GM18526 (cell line): Measurements from ENCODE around the gene FILIP1.

Experiments used
- POLR2A ChIP-seq: IDR thresholded peaks from 3 replicates; pipeline ENCODE4 v1.6.1; 2011; ENCODE audit not compliant: insufficient read length; ENCODE audit errors: extremely low read depth

Gene FILIP1

DNA sequence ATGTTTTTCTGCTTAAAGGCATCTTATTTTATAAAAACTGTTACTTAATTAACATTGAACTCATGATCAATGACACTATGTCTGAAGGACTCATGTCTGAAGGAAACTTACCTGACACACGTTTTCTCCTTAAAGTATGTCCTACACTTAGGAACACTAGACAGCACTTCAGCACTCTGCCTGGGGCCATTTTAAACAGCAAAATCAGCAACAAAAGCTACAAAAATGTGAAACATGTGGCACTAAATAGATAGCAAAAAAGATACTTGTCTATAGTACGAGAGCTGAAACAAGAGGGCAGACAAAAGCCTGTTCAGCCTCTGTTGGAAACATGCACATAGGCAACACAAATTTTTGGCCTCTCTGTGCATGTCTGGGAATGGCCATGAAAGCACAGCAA, 115.5 kb downstream of the FILIP1 start:
- no peak for TF ChIP-seq POLR2A

DNA sequence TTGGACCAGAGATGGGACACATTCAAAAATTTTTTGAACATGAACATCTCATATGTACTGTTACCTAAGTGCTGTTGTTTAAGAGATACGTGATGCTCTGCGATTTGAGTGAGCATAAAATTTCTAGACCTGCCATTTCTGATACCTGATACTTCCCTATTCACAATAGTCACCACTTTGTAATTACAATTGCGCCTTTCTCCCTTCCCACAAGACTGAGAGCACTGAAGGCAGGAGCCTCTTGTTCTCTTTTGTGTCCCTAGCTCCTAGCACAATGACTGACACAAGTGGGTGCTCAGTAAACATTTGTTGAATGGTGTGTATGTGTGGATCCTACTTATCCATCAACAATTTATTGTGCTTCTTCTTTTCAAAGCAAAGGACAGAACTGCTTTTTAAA, 116.2 kb downstream of the FILIP1 start:
- no peak for TF ChIP-seq POLR2A

DNA sequence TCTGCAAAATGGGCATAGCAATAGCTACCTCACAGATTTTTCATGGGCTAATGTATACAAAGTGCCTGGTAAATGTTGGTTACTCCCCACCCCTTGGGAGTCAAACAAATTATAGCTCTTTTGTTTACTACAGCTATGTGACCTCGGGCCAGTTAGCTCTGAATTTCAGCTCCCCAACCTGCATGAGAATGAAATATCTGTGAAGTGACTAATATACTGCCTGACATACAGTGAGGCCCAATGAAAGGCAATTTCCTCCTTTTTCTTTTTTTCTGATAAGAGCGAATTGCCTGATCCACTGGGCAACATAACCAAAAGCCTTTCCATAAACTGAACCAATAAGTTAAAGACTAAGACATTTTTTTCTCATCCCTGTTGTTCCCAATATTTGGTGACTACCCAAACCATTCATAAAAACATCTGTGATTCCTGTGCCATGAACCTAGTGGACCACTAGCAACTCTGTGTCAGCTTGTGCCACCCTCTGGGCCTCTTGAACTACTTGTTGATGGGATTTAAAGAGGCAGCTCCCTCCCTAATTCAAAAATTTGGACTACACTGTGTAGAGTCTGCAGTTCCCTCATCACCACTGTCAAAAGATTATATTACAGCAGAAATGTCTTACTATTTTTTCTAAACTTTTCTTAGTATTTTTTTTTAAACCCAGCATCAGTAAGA, 117.1 kb downstream of the FILIP1 start:
- TF ChIP-seq POLR2A: no peak

DNA sequence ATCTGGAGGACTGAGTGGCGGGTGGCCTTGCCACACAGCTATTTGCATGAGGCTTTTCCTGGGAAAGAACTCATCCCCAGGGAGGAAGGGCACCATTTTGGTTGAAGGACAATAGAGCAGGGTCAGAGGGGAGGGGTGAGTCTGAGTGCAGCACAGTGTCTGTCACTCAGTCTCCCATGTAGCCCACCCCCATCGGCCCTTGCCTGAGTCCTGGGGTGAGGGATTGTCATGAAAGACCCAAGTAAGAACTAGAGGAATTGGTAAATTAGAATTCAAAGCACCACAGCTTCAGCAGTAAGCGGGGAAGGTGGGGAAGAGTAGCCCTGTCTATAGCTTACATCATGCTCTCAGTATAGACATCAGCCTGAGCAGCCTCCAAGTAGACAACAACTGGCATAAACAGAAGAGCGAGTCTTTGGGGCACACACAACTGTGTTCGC, 118.6 kb downstream of the FILIP1 start:
- no peak for TF ChIP-seq POLR2A

DNA sequence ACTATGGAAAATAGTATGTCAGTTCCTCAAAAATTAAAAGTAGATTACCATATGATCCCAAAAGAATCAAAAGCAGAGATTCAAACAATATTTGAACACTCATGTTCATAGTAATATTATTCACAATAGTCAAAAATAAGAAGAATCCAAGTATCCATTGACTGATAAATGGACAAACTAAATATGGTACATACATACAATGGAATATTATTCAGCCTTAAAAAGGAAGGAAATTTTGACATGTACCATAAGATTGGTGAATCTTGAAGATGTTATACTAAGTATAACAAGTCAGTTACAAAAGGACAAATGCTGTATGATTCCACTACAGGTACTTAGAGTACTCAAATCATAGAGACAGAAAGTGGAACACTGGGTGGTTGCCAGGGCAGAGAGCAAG, 120.7 kb downstream of the FILIP1 start:
- no peak for TF ChIP-seq POLR2A

DNA sequence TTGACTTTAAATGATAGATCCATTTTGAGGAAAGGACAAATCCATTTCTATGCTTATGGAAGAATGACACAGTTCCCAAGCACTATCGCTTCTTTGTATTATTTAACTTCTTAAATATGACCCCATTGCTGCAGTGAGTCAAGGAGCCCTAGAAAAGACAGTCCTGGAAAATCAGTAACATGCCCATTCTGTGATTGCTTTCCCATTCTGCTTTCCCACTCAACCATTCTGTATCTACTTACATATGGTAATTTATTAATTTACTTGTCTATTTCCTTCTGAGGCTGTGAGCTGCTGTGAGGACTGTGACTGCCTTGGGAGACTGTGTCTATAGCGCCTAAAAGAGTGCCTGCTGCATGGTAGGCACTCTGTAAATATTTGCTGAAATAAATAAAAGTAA, 123.6 kb downstream of the FILIP1 start:
- no peak for TF ChIP-seq POLR2A

DNA sequence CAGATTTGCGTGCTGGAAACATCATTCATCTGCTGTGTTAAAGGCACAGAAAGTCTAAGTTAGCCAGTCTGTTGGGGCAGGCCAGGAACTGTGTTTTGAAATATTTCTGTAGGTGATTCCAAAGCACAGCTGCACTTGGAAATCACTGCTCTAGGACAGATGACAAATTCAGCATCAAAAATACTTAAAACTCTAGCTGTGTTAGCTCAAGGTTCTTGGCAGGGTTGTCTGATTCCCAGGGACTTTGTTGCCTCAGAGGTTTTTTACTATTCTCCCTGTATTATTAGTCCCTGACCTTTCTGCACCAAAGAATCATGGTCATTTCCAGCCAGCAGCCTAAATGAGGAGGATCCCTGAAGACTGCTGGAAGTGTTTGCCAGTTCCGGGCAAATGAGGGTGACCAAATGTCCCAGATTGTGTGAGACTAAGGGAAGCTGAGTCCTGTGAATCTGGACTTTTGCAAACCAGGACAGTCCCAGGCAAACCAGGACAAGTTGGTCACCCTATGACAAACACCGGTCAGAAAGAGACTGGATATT, 124.7 kb downstream of the FILIP1 start:
- TF ChIP-seq POLR2A: no peak

DNA sequence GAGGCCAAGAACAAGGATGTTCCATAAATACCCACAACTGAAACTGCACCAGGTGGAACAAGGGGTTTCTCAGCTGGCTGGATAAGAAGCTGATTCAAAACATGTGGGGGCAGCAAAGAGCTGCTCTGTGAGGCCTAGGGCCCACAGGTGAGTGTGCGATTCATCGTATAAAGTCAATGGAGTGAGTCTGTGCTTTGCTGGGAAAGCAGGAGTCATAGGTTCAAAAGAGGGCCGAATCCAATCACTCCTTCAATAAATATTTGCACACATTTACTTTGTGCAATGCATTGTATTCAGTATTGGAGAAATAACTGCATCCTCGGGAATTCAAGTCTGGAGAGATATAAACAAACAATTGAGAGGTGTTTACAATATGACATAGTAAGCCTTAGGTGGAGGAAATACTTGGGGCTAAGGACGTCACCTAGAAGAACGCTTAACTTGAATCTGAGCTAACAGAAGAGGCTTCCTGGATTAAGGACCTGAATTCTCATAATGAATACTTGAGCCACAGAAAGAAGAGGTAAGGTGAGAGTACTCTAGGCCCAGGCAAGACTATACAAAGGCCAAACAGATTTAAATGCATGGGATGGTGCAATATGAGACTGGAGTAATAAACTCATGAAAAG, 125.3 kb downstream of the FILIP1 start:
- TF ChIP-seq POLR2A: no peak

DNA sequence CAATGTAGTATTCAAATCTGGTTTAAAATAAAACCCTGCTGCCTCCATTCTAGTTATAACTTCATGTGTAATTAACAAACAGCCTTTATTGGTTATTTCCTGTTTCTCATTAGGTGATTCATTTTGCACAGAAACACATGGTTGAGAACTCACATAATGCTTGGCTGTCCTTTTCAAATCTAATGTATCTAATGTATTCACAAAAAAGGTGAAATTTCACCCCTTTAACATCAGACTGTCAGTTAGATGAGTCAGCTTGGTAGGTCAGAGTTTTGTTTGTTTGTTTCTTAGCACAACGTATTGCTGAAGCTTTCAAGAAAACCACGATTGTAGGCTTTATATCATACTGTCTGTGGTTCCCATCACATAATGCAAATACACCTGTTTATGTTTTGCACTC, 130.3 kb downstream of the FILIP1 start:
- no peak for TF ChIP-seq POLR2A

DNA sequence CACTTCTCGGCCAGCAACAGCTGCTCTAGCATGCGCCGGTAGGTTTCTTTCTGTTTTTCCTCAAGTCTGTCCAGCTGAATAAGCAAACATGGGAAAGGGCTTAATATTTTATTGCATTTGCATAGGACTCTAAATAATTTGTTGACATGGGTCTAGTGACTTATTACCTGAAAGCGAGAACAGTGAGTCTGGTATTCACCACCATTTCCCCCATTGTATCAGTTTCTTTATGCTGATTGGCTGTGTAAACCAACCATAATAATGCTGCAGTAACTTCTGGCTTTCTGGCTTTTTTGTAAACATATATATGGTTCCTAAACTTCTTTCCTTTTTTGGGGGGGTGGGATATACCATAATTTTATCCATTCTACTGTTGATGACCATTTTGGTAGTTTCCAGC, 140.0 kb downstream of the FILIP1 start:
- no peak for TF ChIP-seq POLR2A

DNA sequence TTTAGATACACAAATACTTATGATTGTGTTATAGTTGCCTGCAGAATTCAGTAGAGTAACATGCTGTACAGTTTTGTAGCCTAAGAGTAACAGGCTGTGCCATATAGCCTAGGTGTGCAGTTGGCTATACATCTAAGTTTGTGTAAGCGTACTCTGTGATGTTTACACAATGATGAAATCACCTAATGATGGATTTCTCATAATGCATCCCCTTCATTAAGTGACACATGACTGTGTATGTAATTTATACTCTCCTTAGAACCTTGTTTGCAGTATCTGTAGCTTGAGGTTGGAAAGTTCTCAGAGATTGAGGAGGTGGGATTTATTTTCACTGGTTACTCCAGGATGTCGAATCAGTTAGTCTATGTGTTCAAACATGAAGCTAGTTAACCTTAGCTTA, 142.0 kb downstream of the FILIP1 start:
- no peak for TF ChIP-seq POLR2A

DNA sequence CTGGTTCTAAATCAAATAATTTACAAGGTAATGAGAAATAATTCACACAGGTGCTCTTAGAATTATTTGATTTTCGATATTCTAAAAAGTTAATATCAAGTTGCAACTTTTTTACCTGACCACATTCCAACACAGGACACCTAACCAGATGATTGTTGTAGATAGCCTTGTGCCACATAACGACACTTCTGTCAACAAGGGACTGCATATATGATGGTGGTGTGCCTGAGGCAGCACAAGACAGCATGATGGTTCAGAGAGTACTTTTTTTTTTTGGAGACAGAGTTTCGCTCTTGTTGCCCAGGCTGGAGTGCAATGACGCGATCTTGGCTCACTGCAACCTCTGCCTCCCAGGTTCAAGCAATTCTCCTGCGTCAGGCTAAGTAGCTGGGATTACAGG, 142.8 kb downstream of the FILIP1 start:
- no peak for TF ChIP-seq POLR2A

DNA sequence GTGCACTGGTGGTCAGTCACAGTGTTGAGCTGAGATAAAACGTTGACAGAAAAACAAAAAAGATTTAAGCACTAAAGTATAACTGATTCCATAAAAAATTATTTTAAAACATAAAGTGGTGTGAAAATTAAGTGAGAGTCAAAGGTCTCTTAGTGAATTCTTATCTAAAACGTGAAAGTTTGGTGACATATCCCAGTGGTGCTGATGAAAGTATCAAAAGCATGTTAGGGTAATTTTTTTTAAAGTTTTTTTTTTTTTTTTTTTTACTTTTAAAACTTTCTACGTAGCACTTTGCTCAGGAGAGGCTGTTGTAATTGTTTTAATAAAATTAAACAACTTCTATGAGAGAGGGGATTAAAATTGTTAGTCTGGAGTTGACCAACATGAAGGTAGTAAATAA, 143.4 kb downstream of the FILIP1 start:
- no peak for TF ChIP-seq POLR2A

DNA sequence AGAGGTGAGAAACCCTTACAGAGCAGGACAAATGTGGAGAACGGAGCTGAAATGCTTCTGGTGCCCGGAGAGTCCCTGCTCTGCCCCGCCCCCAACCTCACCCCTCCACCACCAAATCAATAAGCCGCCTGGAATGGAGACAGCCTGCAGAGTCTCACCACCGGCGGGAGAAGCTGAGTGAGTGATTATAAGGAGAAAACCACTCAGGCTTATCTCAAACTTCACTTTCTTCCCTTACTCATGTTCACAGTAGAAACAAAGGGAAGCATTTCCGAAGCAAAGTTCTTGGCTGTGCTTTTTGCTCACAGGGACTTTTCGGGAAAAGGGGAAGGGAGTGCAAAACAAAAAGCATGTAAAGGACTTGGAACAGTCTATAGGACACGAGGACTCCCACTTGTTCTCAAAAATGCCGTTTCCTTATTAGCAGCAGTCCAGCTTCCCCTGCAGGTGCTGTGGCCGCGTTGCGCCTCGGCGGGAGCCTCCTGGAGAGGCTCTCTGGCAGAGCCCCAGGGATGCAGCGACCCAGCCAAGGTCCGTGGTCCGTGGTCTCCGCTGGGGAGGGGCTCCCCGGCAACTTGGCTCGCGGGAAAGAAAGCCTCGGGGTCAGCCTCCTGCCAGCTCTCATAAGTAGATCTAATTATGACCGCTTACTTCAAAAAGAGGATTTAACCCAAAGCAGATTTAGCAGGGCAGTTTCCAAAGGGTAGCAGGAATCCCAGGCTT, 144.2 kb downstream of the FILIP1 start:
- TF ChIP-seq POLR2A: no peak

DNA sequence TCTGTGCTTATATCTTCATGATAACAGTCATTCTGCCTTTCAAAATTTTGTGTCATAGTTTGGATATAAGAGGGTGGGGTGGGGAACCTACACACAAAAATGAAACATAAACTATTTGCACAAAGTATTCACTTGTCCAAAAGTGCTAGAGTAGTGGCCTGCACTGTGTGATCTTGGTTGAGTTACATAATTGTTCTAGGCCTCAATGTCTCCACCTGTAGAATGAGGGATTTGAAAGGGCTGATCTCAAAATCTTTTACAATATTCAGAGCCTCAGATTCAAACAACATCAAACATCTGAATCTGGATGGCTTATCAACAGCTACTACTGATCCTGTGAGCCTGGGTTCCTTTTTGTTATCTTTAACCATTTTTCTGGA, 144.7 kb downstream of the FILIP1 start:
- TF ChIP-seq POLR2A: no peak
